Tibial nerve (tissue), 4 donors: ENCODE measurements around the gene SAMD3.

Source experiments
- EP300 ChIP-seq, 2 donors: sonication (generic); formaldehyde crosslinking; IDR thresholded peaks; one replicate each; pipeline ENCODE4 v1.6.1; 2017; ENCODE audit warnings: antibody characterized with exemption in 2 of 2, mild to moderate bottlenecking in 1 of 2
- POLR2A ChIP-seq, 2 donors: fragments of 450-650 bp; IDR thresholded peaks; one replicate each; pipeline ENCODE4 v1.6.1; 2017; ENCODE audit warnings: antibody characterized with exemption in 2 of 2, mild to moderate bottlenecking in 2 of 2, moderate library complexity in 2 of 2
- TF ChIP-seq, protein P1 (sequence below), 5 experiments: fragments of 200-600 bp in 3 of 5; fragments of 450-650 bp in 2 of 5; sonication (generic) in 3 of 5; IDR thresholded peaks; one replicate each; pipeline ENCODE4 v1.5.1; 2016 to 2019; ENCODE audit warnings: antibody characterized with exemption in 5 of 5, mild to moderate bottlenecking in 3 of 5, moderate library complexity in 2 of 5

DNA sequence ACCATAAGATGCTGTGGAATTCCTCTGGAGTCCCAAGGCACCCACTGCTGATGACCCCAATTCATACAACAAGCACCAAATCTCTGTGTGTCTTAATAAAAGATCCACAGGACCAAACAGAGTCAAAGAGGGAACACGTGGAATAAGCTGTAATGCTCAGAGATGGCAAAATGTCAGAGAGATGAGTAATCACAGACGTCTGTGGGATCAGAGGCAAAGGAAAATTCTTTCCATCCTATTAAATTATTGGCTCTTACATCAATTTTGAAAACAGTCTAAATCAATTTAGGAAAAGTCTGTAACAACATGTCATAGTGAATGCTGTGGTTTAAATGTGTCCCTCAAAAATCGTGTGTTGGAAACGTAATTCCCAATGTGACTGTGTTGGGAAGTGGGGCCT, 17.5 kb upstream of the SAMD3 start:
- TF ChIP-seq, protein P1, sequence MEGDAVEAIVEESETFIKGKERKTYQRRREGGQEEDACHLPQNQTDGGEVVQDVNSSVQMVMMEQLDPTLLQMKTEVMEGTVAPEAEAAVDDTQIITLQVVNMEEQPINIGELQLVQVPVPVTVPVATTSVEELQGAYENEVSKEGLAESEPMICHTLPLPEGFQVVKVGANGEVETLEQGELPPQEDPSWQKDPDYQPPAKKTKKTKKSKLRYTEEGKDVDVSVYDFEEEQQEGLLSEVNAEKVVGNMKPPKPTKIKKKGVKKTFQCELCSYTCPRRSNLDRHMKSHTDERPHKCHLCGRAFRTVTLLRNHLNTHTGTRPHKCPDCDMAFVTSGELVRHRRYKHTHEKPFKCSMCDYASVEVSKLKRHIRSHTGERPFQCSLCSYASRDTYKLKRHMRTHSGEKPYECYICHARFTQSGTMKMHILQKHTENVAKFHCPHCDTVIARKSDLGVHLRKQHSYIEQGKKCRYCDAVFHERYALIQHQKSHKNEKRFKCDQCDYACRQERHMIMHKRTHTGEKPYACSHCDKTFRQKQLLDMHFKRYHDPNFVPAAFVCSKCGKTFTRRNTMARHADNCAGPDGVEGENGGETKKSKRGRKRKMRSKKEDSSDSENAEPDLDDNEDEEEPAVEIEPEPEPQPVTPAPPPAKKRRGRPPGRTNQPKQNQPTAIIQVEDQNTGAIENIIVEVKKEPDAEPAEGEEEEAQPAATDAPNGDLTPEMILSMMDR (IDR thresholded peaks at IDR 0.05), result no peak
- TF ChIP-seq POLR2A (IDR thresholded peaks at IDR 0.05), result no peak
- TF ChIP-seq EP300 (IDR thresholded peaks at IDR 0.05), result no peak
